SK-N-MC (cell line): Measurements from ENCODE around the gene ARPC2.

Experiments
- EZH2 ChIP-seq: fragments of 200-600 bp; sonication (generic); IDR thresholded peaks from one replicate; pipeline ENCODE4 v1.6.1; 2017; ENCODE audit warnings: antibody characterized with exemption
- POLR2AphosphoS5 ChIP-seq: IDR thresholded peaks from 2 replicates; pipeline ENCODE4 v1.6.1; 2012; ENCODE audit warnings: mild to moderate bottlenecking, low read depth, low read length, borderline replicate concordance

DNA sequence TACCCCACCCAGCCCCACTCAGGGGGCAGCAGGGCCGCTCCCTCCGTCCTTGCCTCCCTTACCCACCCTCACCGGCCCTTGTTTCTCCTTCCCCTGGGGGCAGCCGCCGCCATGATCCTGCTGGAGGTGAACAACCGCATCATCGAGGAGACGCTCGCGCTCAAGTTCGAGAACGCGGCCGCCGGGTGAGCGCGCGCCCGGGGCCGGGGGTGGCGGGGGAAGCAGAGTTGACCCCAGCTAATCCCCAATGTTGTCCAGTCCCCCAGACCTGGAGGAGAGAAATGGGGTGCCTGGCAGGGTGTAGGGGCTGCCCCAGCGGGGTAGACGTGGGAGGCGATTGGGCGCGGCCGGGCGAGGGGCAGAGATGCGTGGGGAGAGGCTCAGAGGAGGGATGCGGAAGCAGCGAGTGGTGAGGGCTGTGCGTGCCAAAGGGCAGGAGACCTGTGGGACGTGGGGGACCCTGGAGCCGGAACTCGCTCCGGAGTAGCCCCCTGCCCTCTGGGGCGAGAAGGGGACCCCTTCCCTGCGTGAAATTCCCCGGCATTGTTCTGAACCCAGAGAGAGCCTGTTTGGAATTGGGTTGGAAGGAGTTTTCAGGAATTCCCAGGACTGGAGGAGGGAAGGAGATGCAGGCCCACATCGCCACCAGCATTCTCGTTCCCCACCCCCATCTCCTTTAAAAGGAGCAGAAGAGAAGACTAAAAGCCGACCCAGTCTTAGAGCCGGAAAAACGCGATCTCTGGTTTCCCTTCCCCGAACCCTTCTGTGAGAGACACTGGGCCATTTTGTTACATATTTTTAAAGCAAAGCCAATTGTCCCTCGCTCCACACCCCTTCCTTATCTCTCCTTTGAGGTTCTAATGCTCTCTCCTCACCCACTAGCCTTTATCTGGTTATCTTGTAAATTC lies 625 bp downstream of the ARPC2 start:
- TF ChIP-seq POLR2AphosphoS5 (no peak), EZH2 (no peak)
